GM21825 (cell line): ENCODE results near the gene KRTAP10-8.
"Not testable (repeated sequence)": the region's sequence is repeated elsewhere in the genome, so short reads cannot be mapped to it uniquely, and the experiment has no call there.

Source experiments
- ATAC-seq: cut with Tn5 transposase; IDR thresholded peaks from one replicate; pipeline ENCODE4 v1.9.1; 2021; ENCODE audit warnings: mild to moderate bottlenecking, moderate library complexity; ENCODE audit not compliant: unreplicated experiment

The KRTAP10-8 gene

GRCh38 chr21:44643741-44644310 lies 31.9 kb downstream of the KRTAP10-8 start:
- no peak for ATAC-seq

- ATAC-seq: no peak
Measured at GRCh38 chr21:44644878-44645277, 33.0 kb downstream of the KRTAP10-8 start.

- ATAC-seq: not testable (repeated sequence)
Measured at GRCh38 chr21:44646366-44647221, 34.7 kb downstream of the KRTAP10-8 start, which contains the start of gene KRTAP10-11. TSS of gene KRTAP10-11 (plus strand) at chr21:44646414. CDS start at chr21:44646459, 45 bp downstream.

- ATAC-seq: no peak
Measured at GRCh38 chr21:44647222-44647552, 35.3 kb downstream of the KRTAP10-8 start.

- no peak for ATAC-seq
Measured at GRCh38 chr21:44648557-44649311, 36.9 kb downstream of the KRTAP10-8 start.

- ATAC-seq: no peak
Measured at GRCh38 chr21:44649521-44650100, 37.7 kb downstream of the KRTAP10-8 start.

GRCh38 chr21:44650265-44650972 lies 38.5 kb downstream of the KRTAP10-8 start:
- ATAC-seq: no peak

GRCh38 chr21:44650973-44651675 lies 39.2 kb downstream of the KRTAP10-8 start:
- ATAC-seq: no peak

- no peak for ATAC-seq
Measured at GRCh38 chr21:44653123-44653522, 41.2 kb downstream of the KRTAP10-8 start.

GRCh38 chr21:44653656-44654575 lies 42.0 kb downstream of the KRTAP10-8 start:
- no peak for ATAC-seq

GRCh38 chr21:44654576-44655175 lies 42.8 kb downstream of the KRTAP10-8 start, which contains the start of gene KRTAP12-4:
TSS of gene KRTAP12-4 (minus strand) at chr21:44654659. CDS start at chr21:44654614, 45 bp downstream.
- no peak for ATAC-seq

- no peak for ATAC-seq
Measured at GRCh38 chr21:44656868-44657267, 45.0 kb downstream of the KRTAP10-8 start.

- no peak for ATAC-seq
Measured at GRCh38 chr21:44657635-44658540, 46.0 kb downstream of the KRTAP10-8 start, which contains the start of gene KRTAP12-3. TSS of gene KRTAP12-3 (plus strand) at chr21:44657932. CDS start at chr21:44657980, 48 bp downstream.

GRCh38 chr21:44658541-44658910 lies 46.6 kb downstream of the KRTAP10-8 start:
- ATAC-seq: no peak

- ATAC-seq: no peak
Measured at GRCh38 chr21:44658913-44659595, 47.2 kb downstream of the KRTAP10-8 start.

GRCh38 chr21:44661567-44661966 lies 49.7 kb downstream of the KRTAP10-8 start:
- ATAC-seq: not testable (repeated sequence)
